NCI-H146 (cell line): Measurements from ENCODE around the gene TMEM132A.

Experiments
- DNase-seq: peaks from one replicate; lab custom pipeline; 2025; lab: John Stamatoyannopoulos, UW

Gene TMEM132A, protein sequence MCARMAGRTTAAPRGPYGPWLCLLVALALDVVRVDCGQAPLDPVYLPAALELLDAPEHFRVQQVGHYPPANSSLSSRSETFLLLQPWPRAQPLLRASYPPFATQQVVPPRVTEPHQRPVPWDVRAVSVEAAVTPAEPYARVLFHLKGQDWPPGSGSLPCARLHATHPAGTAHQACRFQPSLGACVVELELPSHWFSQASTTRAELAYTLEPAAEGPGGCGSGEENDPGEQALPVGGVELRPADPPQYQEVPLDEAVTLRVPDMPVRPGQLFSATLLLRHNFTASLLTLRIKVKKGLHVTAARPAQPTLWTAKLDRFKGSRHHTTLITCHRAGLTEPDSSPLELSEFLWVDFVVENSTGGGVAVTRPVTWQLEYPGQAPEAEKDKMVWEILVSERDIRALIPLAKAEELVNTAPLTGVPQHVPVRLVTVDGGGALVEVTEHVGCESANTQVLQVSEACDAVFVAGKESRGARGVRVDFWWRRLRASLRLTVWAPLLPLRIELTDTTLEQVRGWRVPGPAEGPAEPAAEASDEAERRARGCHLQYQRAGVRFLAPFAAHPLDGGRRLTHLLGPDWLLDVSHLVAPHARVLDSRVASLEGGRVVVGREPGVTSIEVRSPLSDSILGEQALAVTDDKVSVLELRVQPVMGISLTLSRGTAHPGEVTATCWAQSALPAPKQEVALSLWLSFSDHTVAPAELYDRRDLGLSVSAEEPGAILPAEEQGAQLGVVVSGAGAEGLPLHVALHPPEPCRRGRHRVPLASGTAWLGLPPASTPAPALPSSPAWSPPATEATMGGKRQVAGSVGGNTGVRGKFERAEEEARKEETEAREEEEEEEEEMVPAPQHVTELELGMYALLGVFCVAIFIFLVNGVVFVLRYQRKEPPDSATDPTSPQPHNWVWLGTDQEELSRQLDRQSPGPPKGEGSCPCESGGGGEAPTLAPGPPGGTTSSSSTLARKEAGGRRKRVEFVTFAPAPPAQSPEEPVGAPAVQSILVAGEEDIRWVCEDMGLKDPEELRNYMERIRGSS

DNA sequence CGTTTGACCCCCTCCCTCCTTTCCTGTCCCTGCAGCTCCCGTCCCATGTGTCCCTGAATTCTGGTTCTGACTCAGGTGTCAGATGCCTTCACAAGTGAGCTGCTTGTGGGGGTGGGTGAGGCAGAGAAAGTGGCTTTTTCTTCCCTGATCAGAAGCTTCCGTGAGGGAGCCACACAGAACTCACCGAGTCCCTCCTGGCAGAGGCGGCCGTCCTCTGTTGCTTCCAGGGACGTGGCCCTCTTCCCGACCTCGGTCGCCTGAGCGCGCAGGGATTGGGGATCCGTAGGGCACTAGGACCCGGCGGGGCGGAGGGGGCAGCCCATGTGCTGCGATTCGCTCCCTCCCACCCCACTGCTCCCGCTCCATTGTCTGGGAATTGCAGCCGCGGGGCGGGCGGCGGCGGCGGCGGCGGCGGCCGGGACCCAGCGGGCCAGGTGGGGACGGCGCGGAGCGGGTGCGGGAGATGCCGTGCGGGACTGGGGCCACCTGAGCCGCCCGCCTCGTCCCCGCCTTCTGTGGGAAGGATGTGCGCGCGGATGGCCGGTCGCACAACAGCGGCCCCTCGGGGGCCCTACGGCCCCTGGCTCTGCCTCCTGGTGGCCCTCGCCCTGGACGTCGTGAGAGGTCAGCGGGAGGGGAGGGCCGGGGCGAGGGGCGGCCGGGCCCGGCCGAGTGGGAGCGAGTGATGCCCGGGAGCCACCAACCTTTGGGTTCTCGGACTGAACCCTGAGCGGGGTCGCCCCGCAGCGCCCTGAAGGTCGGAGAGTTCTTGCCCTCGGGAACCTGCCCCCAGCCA lies at the start of gene TMEM132A:
Gene TMEM132A (plus strand): TSS at position 351 of the 796 bp plus-strand sequence. CDS start 174 bp downstream, at position 525.
- DNase-seq, result peak; percentile 84

- DNase-seq, result no peak
Measured at GRCh38 chr11:60875366-60876167, 48.7 kb upstream of the TMEM132A start.

GRCh38 chr11:60876168-60876485 lies 48.1 kb upstream of the TMEM132A start:
- DNase-seq, result no peak

DNA sequence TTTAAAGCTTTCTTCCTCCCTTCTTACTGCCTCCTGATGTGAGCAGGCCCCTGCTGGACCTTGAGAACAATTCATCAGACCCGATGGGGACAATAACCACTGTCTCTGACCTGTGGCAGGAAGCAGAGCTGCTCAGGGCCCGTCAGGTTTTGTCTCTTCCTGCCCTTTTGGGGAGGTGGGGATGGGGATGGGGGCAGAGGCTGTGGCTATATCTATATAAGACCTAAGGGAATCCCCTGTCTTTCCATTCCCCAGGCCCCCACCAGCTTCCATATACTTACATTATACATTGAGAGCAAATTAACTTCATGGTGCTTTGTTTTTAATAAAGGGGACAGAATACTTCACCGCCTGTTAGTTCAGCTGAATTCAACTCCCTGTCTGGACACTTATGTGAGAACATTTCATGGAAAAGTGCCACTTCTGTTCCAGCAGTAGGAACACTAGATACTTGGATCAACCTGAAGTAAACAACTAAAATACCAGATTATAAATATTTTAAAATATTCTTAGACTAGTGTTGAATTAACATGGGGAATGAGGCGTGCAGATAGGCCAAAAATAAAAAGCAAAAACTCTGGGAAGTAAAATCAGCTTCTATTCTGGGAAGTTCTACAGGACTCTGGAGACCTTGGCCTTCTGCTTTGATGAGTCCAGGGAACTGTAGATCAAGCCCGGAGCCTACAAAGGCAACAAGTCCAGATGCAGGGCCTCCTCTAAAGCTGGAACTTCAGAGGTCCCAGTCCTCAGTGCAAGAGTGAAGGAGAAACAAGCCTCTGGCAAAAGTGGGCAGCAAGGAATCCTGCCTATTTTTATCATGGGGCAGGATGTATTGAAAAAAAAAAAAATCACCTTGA lies 45.8 kb upstream of the TMEM132A start:
- DNase-seq, result no peak

GRCh38 chr11:60879104-60879503 lies 45.2 kb upstream of the TMEM132A start:
- no peak for DNase-seq

DNA sequence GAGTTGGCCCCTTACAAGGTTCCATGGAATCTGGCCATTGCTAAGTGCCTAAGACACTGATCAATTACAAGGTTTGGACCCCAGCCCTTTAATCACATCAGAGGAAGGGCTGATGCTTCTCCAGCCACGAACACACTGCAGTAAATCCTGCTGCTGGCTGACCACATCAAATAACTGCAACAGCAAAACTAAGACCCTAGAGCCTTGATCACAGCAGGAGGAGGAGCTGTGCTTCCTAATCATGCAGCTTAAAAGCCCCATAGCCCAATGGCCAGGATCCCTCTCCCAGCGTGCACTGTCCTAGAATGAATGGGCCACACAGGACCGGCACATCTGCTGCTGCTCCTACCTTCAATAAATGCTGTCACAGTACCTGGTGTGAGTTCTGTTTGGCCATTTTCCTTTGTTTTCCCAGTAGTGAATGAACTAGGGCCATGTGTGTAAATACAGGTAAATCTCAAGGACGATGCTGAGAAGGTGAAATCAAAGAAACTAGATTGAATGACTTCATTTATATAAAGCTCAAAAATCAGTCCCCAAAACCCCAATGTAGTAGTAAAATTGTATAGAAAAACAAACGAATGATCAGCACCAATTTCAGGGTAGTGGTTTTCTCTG lies 44.2 kb upstream of the TMEM132A start:
- DNase-seq, result no peak

- peak; percentile 79 for DNase-seq
Measured at GRCh38 chr11:60880643-60881282, 43.5 kb upstream of the TMEM132A start.

DNA sequence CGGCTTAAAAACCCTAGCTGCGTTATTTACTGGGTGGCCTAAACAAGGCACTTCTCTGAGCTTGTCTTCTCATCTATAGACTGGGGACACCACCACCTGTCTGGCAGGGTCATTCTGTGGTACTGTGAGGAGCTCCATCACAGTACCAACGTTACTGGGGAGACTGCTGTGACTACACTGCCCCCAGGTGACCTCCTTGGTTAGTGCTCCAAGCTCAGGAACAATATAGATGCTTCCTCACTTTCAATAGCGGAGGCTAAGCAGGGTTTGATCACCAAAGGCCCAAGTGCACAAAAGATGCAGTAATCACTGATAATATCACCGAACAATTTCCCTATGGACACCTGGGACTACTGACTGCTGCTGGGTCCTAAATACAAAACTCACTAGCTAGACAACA lies 36.7 kb upstream of the TMEM132A start:
- peak; percentile 73 for DNase-seq

- no peak for DNase-seq
Measured at GRCh38 chr11:60889869-60890311, 34.4 kb upstream of the TMEM132A start.

GRCh38 chr11:60890696-60891095 lies 33.6 kb upstream of the TMEM132A start:
- no peak for DNase-seq

GRCh38 chr11:60891103-60891741 lies 33.0 kb upstream of the TMEM132A start:
- no peak for DNase-seq

DNA sequence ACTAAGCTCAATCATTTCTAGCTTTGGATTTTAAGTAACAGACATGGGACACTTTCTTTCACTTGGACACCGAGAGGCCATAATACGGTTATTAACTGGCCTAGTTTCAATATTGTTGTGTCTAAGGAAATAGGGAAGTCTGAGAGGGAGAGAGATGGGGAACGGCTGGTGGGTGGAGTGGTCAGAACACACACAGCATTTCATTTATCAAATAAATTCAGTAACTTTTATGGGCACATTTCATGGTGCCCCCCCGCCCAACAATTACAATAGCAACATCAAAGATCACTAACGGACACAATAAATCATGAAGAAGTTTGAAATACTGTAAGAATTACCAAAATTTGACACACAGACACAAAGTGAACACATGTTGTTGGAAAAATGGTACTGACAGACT lies 28.6 kb upstream of the TMEM132A start:
- no peak for DNase-seq

DNA sequence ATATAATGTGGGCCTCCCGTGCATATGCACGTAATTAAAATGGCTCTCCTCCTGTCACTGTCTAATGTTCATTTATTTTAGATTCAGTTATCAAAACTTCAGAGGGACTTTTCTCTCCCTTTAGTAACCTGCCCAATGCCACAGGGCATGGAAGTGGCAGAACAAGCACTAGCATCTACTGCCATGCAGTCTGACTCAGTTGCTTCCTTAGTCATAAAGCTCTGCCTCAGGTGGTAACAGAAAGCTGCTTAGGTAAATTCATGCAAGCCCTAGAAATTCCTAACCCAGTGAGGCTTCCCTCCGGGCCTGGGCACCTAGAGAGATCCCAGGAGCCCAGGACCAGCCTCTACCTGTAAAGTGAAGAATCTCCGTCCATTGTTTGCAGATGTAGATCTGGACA lies 26.8 kb upstream of the TMEM132A start:
- no peak for DNase-seq

DNA sequence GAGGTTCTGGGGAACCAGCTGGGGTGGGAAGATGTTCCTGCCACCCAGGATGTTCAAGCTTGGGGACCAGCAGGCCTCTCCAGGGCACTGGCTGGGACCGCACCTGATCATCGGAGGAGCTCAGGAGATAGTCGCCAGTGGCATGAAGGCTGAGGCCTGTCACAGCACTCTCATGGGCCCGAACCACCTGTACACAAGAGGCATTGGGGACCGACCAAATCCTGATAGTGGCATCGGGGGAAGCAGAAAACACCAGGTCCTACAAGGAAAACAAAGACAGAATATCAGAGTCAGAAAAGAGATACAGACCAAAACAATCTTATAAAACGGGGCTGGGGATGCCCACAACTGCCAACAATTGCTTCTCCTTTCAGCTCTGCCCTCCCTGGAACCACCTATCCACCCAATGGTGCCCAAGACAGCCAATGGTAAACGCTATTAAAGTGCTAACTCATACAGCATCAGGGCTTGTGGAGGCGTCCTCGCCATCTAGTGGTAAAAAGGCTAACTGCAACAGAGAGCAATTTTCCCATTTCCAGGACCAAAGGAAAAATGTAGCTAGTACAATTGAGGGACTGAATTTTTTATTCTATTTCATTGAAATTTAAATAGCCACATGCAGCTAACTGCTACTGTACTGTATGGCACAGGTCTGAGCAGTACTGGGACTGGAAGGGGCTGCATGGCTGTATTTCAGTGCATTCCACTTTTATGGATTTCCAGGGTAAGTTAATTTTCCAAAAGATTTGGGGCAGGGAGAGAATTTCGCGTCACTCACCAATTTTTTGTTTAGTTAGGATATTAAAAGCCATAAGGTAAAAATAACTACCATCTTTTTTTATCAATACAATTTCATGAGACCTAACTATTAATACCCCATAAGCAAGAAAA lies 25.0 kb upstream of the TMEM132A start:
- peak; percentile 47 for DNase-seq

DNA sequence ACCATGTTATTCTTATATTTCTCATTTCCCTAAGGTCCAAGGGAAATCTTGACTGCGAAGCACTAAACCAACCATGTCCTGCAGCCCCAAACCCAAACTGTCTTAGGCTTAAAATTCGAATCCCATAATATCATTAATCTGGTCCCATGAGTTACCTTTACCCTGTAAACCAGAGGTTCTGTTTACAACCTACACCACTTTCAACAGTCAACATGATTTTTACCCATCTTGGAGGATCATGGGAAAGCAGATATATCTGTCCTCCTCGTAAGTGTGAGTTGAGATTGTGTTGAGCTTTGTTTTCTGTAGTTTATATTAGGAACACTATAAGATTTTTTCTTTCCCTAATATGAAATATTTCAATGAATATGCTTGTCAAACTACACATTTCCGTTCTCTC lies 24.3 kb upstream of the TMEM132A start:
- DNase-seq, result no peak

GRCh38 chr11:60900673-60901404 lies 23.4 kb upstream of the TMEM132A start:
- no peak for DNase-seq

DNA sequence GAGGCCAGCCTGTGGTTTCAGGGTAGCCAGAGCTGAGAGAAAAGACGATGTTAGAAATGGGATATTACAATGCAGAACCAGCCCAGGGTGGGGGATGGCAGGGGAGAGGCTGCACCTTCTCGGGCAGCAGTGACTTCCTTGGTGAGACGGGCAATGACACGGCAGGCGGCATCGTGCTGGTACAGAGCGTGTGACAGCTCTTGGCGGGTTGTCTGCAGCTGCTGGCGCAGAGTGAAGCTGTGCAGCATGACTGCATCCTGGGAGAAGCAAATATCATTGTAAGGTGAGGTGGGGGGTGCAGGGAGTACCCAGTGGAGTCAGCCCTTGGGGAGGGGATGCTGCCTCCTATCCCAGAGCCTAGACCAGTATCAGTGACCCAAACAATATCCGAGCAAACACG lies 21.6 kb upstream of the TMEM132A start:
- no peak for DNase-seq
